ENCODE results near the gene PEX1. TPM values are rescaled to one million over a fixed set of nuclear protein-coding genes. Genes with fewer than 3 reads are reported as not detected.
"Not testable (repeated sequence)": the region's sequence is repeated elsewhere in the genome, so short reads cannot be mapped to it uniquely, and the experiment has no call there.

PEX1 gene
- polyA plus RNA-seq, 3 donors = 29.5 to 49.8 (median 38.5) TPM

- DNase-seq (ENCODE audit: extremely low read depth in 1 of 11, low read depth in 9 of 11, low spot score in 4 of 11) = no peak
Measured at GRCh38 chr7:92520024-92520423, 8.3 kb downstream of the PEX1 start.

- no peak for DNase-seq (ENCODE audit: extremely low read depth in 1 of 11, low read depth in 9 of 11, low spot score in 4 of 11)
Measured at GRCh38 chr7:92517631-92518030, 10.7 kb downstream of the PEX1 start.

- no peak for DNase-seq (ENCODE audit: extremely low read depth in 1 of 11, low read depth in 9 of 11, low spot score in 4 of 11)
Measured at GRCh38 chr7:92513167-92513902, 15.0 kb downstream of the PEX1 start.

- no peak for DNase-seq (ENCODE audit: extremely low read depth in 1 of 11, low read depth in 9 of 11, low spot score in 4 of 11)
Measured at GRCh38 chr7:92508946-92509345, 19.4 kb downstream of the PEX1 start.

- no peak for DNase-seq (ENCODE audit: extremely low read depth in 1 of 11, low read depth in 9 of 11, low spot score in 4 of 11)
Measured at GRCh38 chr7:92506363-92506762, 22.0 kb downstream of the PEX1 start.

GRCh38 chr7:92504563-92504962 lies 23.8 kb downstream of the PEX1 start:
- DNase-seq (ENCODE audit: extremely low read depth in 1 of 11, low read depth in 9 of 11, low spot score in 4 of 11) = no peak

- no peak for DNase-seq (ENCODE audit: extremely low read depth in 1 of 11, low read depth in 9 of 11, low spot score in 4 of 11)
Measured at GRCh38 chr7:92503767-92504166, 24.6 kb downstream of the PEX1 start.

GRCh38 chr7:92498557-92498956 lies 29.8 kb downstream of the PEX1 start:
- no peak for DNase-seq (ENCODE audit: extremely low read depth in 1 of 11, low read depth in 9 of 11, low spot score in 4 of 11)

- DNase-seq (ENCODE audit: extremely low read depth in 1 of 11, low read depth in 9 of 11, low spot score in 4 of 11) = no peak
Measured at GRCh38 chr7:92496876-92497275, 31.4 kb downstream of the PEX1 start.

GRCh38 chr7:92489634-92490033 lies 38.7 kb downstream of the PEX1 start:
- no peak for DNase-seq (ENCODE audit: extremely low read depth in 1 of 11, low read depth in 9 of 11, low spot score in 4 of 11)

- DNase-seq (ENCODE audit: extremely low read depth in 1 of 11, low read depth in 9 of 11, low spot score in 4 of 11) = no peak
Measured at GRCh38 chr7:92487804-92488203, 40.5 kb downstream of the PEX1 start.

- no peak for DNase-seq (ENCODE audit: extremely low read depth in 1 of 11, low read depth in 9 of 11, low spot score in 4 of 11)
Measured at GRCh38 chr7:92485974-92486373, 42.3 kb downstream of the PEX1 start.

GRCh38 chr7:92485267-92485892 lies 42.9 kb downstream of the PEX1 start:
- no peak for DNase-seq (ENCODE audit: extremely low read depth in 1 of 11, low read depth in 9 of 11, low spot score in 4 of 11)

GRCh38 chr7:92484226-92484625 lies 44.1 kb downstream of the PEX1 start:
- DNase-seq (ENCODE audit: extremely low read depth in 1 of 11, low read depth in 9 of 11, low spot score in 4 of 11) = not testable (repeated sequence)

- DNase-seq (ENCODE audit: extremely low read depth in 1 of 11, low read depth in 9 of 11, low spot score in 4 of 11) = not testable (repeated sequence)
Measured at GRCh38 chr7:92483624-92484023, 44.7 kb downstream of the PEX1 start.

GRCh38 chr7:92479146-92479545 lies 49.2 kb downstream of the PEX1 start:
- not testable (repeated sequence) for DNase-seq (ENCODE audit: extremely low read depth in 1 of 11, low read depth in 9 of 11, low spot score in 4 of 11)

GRCh38 chr7:92478711-92479110 lies 49.6 kb downstream of the PEX1 start:
- no peak for DNase-seq (ENCODE audit: extremely low read depth in 1 of 11, low read depth in 9 of 11, low spot score in 4 of 11)

- no peak for DNase-seq (ENCODE audit: extremely low read depth in 1 of 11, low read depth in 9 of 11, low spot score in 4 of 11)
Measured at GRCh38 chr7:92478095-92478494, 50.2 kb downstream of the PEX1 start.

- not testable (repeated sequence) for DNase-seq (ENCODE audit: extremely low read depth in 1 of 11, low read depth in 9 of 11, low spot score in 4 of 11)
Measured at GRCh38 chr7:92477681-92478080, 50.6 kb downstream of the PEX1 start, which contains the start of gene ERVW-1. Gene ERVW-1, minus strand, starts transcription at chr7:92477946. Its CDS starts 7,565 bp downstream, at chr7:92470381.

- DNase-seq (ENCODE audit: extremely low read depth in 1 of 11, low read depth in 9 of 11, low spot score in 4 of 11) = not testable (repeated sequence)
Measured at GRCh38 chr7:92475851-92476590, 52.3 kb downstream of the PEX1 start.
